ENCODE measurements around the gene SCN2B. TPM values are rescaled to one million over a fixed set of nuclear protein-coding genes. Genes with fewer than 3 reads are reported as not detected.

The SCN2B gene
- total and polyA plus RNA-seq, 2 of the 13 experiments (the other 11 are each of a cell fraction or from before 2014, with no cell fraction given): 0.01 to 0.02 TPM

DNA sequence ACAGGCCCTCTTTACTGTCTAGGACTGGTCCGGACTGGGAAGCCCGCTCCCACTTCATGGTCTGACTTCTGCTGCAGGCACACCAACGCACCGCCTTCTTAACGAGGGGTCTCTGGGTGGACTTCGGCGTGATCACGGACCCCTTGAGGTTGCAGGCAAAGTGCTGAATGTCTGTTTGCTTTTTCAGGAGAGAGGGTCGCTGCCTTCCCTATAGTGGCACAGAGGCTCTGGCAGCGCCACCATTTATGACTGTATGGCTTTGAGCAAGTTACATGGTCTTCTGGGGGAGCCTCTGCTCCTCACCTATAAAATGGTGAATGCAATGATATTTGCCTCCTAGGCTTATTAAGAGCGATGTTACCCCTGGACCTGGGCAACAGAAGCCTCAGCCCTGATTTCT, 22.5 kb downstream of the SCN2B start (continued):
- no peak for TF ChIP-seq ZMAT3 (CRISPR knock-in tag; conservative IDR thresholded peaks at IDR 0.05)
- TF ChIP-seq, protein P1, sequence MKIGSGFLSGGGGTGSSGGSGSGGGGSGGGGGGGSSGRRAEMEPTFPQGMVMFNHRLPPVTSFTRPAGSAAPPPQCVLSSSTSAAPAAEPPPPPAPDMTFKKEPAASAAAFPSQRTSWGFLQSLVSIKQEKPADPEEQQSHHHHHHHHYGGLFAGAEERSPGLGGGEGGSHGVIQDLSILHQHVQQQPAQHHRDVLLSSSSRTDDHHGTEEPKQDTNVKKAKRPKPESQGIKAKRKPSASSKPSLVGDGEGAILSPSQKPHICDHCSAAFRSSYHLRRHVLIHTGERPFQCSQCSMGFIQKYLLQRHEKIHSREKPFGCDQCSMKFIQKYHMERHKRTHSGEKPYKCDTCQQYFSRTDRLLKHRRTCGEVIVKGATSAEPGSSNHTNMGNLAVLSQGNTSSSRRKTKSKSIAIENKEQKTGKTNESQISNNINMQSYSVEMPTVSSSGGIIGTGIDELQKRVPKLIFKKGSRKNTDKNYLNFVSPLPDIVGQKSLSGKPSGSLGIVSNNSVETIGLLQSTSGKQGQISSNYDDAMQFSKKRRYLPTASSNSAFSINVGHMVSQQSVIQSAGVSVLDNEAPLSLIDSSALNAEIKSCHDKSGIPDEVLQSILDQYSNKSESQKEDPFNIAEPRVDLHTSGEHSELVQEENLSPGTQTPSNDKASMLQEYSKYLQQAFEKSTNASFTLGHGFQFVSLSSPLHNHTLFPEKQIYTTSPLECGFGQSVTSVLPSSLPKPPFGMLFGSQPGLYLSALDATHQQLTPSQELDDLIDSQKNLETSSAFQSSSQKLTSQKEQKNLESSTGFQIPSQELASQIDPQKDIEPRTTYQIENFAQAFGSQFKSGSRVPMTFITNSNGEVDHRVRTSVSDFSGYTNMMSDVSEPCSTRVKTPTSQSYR (CRISPR knock-in tag; IDR thresholded peaks at IDR 0.05; ENCODE audit: borderline replicate concordance): no peak
- TF ChIP-seq, protein P2, sequence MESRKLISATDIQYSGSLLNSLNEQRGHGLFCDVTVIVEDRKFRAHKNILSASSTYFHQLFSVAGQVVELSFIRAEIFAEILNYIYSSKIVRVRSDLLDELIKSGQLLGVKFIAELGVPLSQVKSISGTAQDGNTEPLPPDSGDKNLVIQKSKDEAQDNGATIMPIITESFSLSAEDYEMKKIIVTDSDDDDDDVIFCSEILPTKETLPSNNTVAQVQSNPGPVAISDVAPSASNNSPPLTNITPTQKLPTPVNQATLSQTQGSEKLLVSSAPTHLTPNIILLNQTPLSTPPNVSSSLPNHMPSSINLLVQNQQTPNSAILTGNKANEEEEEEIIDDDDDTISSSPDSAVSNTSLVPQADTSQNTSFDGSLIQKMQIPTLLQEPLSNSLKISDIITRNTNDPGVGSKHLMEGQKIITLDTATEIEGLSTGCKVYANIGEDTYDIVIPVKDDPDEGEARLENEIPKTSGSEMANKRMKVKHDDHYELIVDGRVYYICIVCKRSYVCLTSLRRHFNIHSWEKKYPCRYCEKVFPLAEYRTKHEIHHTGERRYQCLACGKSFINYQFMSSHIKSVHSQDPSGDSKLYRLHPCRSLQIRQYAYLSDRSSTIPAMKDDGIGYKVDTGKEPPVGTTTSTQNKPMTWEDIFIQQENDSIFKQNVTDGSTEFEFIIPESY (CRISPR knock-in tag; IDR thresholded peaks at IDR 0.05): no peak

DNA sequence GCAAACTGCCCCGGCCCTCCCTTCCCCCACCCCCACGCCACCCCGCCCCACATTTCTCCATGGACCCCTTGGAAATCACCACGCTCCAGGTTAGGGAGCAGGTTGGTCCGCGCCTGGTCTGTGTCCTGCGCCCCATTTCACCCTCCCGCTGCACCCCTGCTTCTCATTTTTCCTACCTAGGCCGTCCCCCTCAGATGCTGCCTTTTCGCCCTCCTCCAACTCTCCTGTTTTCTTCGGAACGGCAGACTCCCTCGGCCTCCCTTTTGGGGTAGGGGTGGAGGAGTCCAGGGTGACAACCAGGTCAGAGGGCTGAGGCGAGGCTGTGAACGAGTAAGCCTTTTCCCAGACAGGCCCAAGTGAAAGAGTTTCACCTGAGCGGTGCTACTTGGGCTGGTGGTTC, 22.9 kb downstream of the SCN2B start:
- no TSS peak for BruUV-seq (replicated peaks)
- Histone ChIP-seq H3K27ac (ENCODE audit: extremely low read length, insufficient read depth, low read length) (no peak overlapping the region), H4K20me1 (ENCODE audit: insufficient read depth, low read length) (no peaks in the 10 kb centered on the region), H3K4me2 (ENCODE audit: low read depth, low read length) (no peak overlapping the region), H3K27me3 (ENCODE audit: control insufficient read depth in 1 of 2, insufficient read depth in 2 of 2, low read length in 2 of 2) (peaks cover 26 to 93% of the 10 kb centered on the region in 2 experiments), H3K36me3 (replicated peaks in 1 of 2; ENCODE audit: control insufficient read depth in 1 of 2, insufficient read depth in 2 of 2, low read length in 2 of 2) (no peaks in the 10 kb centered on the region), H3K4me1 (ENCODE audit: insufficient read depth, low read length) (peaks cover 26% of the 10 kb centered on the region), H3K79me2 (ENCODE audit: insufficient read depth, low read length) (no peaks in the 10 kb centered on the region), H3K9me3 (ENCODE audit: low read length) (no peaks in the 10 kb centered on the region), H3K9ac (ENCODE audit: insufficient read depth, low read depth, low read length) (no peak overlapping the region), H2AFZ (ENCODE audit: low read length) (no peak overlapping the region), H3K4me3 (replicated peaks in 1 of 3; ENCODE audit: insufficient read depth in 1 of 3, low read depth in 2 of 3, low read length in 3 of 3) (no peak overlapping the region)
- DNase-seq (ENCODE audit: low spot score): no peak
- ChIA-PET POLR2A (no interaction called here), CTCF (ENCODE audit: low intra/inter-chr PET ratio, low total read pairs) (no interaction called here)
- intact Hi-C loops (cut with micrococcal nuclease; ENCODE audit: unreplicated experiment) (no loop called here), in situ Hi-C loops (cut with HindIII; ENCODE audit: extremely low pct_ligation_motif_present, low pct_unique_long_range_greater_than_20kb) (no loop called here)
- 76% methylated on average over 16 of the region's 16 CpGs for WGBS (ENCODE audit: low lambda C conversion rate)
- no peak for ATAC-seq
- no peak for FAIRE-seq
- TF ChIP-seq, protein P3, sequence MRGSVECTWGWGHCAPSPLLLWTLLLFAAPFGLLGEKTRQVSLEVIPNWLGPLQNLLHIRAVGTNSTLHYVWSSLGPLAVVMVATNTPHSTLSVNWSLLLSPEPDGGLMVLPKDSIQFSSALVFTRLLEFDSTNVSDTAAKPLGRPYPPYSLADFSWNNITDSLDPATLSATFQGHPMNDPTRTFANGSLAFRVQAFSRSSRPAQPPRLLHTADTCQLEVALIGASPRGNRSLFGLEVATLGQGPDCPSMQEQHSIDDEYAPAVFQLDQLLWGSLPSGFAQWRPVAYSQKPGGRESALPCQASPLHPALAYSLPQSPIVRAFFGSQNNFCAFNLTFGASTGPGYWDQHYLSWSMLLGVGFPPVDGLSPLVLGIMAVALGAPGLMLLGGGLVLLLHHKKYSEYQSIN (CRISPR knock-in tag; IDR thresholded peaks at IDR 0.05; ENCODE audit: borderline replicate concordance): no peak
- TF ChIP-seq SYNCRIP (IDR thresholded peaks at IDR 0.05; ENCODE audit: insufficient read depth, low read depth, low read length): no peak
- no peak for TF ChIP-seq KLF6 (CRISPR knock-in tag; IDR thresholded peaks at IDR 0.05)
- TF ChIP-seq, protein P4, sequence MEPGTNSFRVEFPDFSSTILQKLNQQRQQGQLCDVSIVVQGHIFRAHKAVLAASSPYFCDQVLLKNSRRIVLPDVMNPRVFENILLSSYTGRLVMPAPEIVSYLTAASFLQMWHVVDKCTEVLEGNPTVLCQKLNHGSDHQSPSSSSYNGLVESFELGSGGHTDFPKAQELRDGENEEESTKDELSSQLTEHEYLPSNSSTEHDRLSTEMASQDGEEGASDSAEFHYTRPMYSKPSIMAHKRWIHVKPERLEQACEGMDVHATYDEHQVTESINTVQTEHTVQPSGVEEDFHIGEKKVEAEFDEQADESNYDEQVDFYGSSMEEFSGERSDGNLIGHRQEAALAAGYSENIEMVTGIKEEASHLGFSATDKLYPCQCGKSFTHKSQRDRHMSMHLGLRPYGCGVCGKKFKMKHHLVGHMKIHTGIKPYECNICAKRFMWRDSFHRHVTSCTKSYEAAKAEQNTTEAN (CRISPR knock-in tag; conservative IDR thresholded peaks at IDR 0.05): no peak
- TF ChIP-seq FOXP1 (IDR thresholded peaks at IDR 0.05): no peak
- no peak for TF ChIP-seq FOXP1 (CRISPR knock-in tag; IDR thresholded peaks at IDR 0.05)
- TF ChIP-seq, protein P5, sequence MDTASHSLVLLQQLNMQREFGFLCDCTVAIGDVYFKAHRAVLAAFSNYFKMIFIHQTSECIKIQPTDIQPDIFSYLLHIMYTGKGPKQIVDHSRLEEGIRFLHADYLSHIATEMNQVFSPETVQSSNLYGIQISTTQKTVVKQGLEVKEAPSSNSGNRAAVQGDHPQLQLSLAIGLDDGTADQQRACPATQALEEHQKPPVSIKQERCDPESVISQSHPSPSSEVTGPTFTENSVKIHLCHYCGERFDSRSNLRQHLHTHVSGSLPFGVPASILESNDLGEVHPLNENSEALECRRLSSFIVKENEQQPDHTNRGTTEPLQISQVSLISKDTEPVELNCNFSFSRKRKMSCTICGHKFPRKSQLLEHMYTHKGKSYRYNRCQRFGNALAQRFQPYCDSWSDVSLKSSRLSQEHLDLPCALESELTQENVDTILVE (CRISPR knock-in tag; IDR thresholded peaks at IDR 0.05): no peak
- TF ChIP-seq, protein P6, sequence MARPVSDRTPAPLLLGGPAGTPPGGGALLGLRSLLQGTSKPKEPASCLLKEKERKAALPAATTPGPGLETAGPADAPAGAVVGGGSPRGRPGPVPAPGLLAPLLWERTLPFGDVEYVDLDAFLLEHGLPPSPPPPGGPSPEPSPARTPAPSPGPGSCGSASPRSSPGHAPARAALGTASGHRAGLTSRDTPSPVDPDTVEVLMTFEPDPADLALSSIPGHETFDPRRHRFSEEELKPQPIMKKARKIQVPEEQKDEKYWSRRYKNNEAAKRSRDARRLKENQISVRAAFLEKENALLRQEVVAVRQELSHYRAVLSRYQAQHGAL (CRISPR knock-in tag; IDR thresholded peaks at IDR 0.05; ENCODE audit: not compliant biosample characterization): no peak
- no peak for TF ChIP-seq ZNF839 (CRISPR knock-in tag; IDR thresholded peaks at IDR 0.05; ENCODE audit: borderline replicate concordance)
